PC-9 (cell line): ENCODE results near the gene CXorf66. TPM values are rescaled to one million over a fixed set of nuclear protein-coding genes. Genes with fewer than 3 reads are reported as not detected.
"Not testable (repeated sequence)": the region's sequence is repeated elsewhere in the genome, so short reads cannot be mapped to it uniquely, and the experiment has no call there.

Experiments used
- BruUV-seq: library from RNA; stranded (reverse); fragments of 400-500 nt; replicated peaks from 2 replicates; lab custom pipeline; 2021; lab: Mats Ljungman, UMichigan
- CTCF ChIA-PET: fragments of 300-600 bp; sonication (Branson Sonifier 250); formaldehyde crosslinking; loops from one replicate; lab custom pipeline; 2022; ENCODE audit warnings: antibody characterized with exemption; lab: Charles Lee
- POLR2A ChIA-PET: fragments of 300-600 bp; sonication (Branson Sonifier 250); formaldehyde crosslinking; loops from one replicate; lab custom pipeline; 2022; ENCODE audit warnings: antibody characterized with exemption; ENCODE audit not compliant: unreplicated experiment; lab: Charles Lee
- DNase-seq, 2 experiments: peaks; one replicate each; pipeline versions ENCODE4 v3.0.0 to v3.0.0-alpha.2; 2015 to 2022; ENCODE audit warnings: mixed read lengths in 1 of 2
- H2AFZ ChIP-seq: fragments of 200-600 bp; sonication (generic); 2 replicates; pipeline ENCODE4 v1.8.1; 2017; ENCODE audit warnings: antibody characterized with exemption
- H3F3A ChIP-seq: fragments of 200-600 bp; sonication (generic); 2 replicates; pipeline ENCODE4 v1.8.1; 2017; ENCODE audit warnings: antibody characterized with exemption, mild to moderate bottlenecking, low read depth; ENCODE audit not compliant: insufficient read depth
- H3K27ac ChIP-seq: fragments of 200-600 bp; sonication (generic); 2 replicates; pipeline ENCODE4 v1.6.1; 2016; ENCODE audit warnings: mixed run types
- H3K27me3 ChIP-seq: fragments of 200-600 bp; sonication (generic); 2 replicates; pipeline ENCODE4 v1.6.1; 2016; ENCODE audit warnings: low read depth, mixed run types; ENCODE audit not compliant: insufficient read depth
- H3K36me3 ChIP-seq: fragments of 200-600 bp; sonication (generic); 2 replicates; pipeline ENCODE4 v1.6.1; 2016; ENCODE audit warnings: low read depth, mixed run types
- H3K4me1 ChIP-seq: fragments of 200-600 bp; sonication (generic); replicated peaks from 2 replicates; pipeline ENCODE4 v1.6.1; 2016; ENCODE audit warnings: mixed run types; ENCODE audit not compliant: insufficient read depth
- H3K4me2 ChIP-seq: fragments of 200-600 bp; sonication (generic); 2 replicates; pipeline ENCODE4 v1.6.1; 2017; ENCODE audit warnings: mixed run types
- H3K4me3 ChIP-seq: fragments of 200-600 bp; sonication (generic); 2 replicates; pipeline ENCODE4 v1.6.1; 2016; ENCODE audit warnings: mixed run types
- H3K79me2 ChIP-seq: fragments of 200-600 bp; sonication (generic); 2 replicates; pipeline ENCODE4 v1.6.1; 2017; ENCODE audit warnings: low read depth, mixed run types
- H3K9me2 ChIP-seq: fragments of 200-600 bp; sonication (generic); 2 replicates; pipeline ENCODE4 v1.8.1; 2017; ENCODE audit warnings: mild to moderate bottlenecking; ENCODE audit not compliant: insufficient read depth
- H3K9me3 ChIP-seq: fragments of 200-600 bp; sonication (generic); 2 replicates; pipeline ENCODE4 v1.8.1; 2016; ENCODE audit warnings: low read depth; ENCODE audit not compliant: insufficient read depth
- H4K20me1 ChIP-seq: fragments of 200-600 bp; sonication (generic); 2 replicates; pipeline ENCODE4 v1.8.1; 2017; ENCODE audit not compliant: insufficient read depth
- EZH2 ChIP-seq: fragments of 200-600 bp; sonication (generic); IDR thresholded peaks from 2 replicates; pipeline ENCODE4 v1.8.0; 2017; ENCODE audit warnings: antibody characterized with exemption, low read depth
- intact Hi-C: fragments of 100-400 bp; cut with micrococcal nuclease; formaldehyde crosslinking; loops from one replicate; pipeline ENCODE4 v1.10.0; 2022; ENCODE audit not compliant: unreplicated experiment
- total RNA-seq: library from RNA; stranded (reverse); gene quantifications from 2 replicates; pipeline ENCODE4 v1.2.3, GENCODE V29; 2021
- TF ChIP-seq, protein P1 (sequence below): fragments of 200-600 bp; sonication (generic); conservative IDR thresholded peaks from 2 replicates; pipeline ENCODE4 v1.6.1; 2017; ENCODE audit warnings: mixed run types, antibody characterized with exemption, mild to moderate bottlenecking, moderate library complexity

Gene CXorf66
- total RNA-seq, 1 experiment from 2014 or later = not detected

- Histone ChIP-seq H3K4me2 (no peak overlapping the region), H3K4me1 (no peaks in the 10 kb centered on the region), H3K27ac (no peak overlapping the region), H3K79me2 (no peaks in the 10 kb centered on the region), H4K20me1 (no peaks in the 10 kb centered on the region), H3K27me3 (no peaks in the 10 kb centered on the region), H3F3A (no peaks in the 10 kb centered on the region), H3K36me3 (no peaks in the 10 kb centered on the region), H2AFZ (no peak overlapping the region), H3K4me3 (no peak overlapping the region), H3K9me3 (no peaks in the 10 kb centered on the region), H3K9me2 (no peaks in the 10 kb centered on the region)
- DNase-seq = no peak
- ChIA-PET CTCF (no interaction called here), POLR2A (no interaction called here)
- BruUV-seq = no TSS peak
- intact Hi-C loops = no loop called here
- TF ChIP-seq, protein P1, sequence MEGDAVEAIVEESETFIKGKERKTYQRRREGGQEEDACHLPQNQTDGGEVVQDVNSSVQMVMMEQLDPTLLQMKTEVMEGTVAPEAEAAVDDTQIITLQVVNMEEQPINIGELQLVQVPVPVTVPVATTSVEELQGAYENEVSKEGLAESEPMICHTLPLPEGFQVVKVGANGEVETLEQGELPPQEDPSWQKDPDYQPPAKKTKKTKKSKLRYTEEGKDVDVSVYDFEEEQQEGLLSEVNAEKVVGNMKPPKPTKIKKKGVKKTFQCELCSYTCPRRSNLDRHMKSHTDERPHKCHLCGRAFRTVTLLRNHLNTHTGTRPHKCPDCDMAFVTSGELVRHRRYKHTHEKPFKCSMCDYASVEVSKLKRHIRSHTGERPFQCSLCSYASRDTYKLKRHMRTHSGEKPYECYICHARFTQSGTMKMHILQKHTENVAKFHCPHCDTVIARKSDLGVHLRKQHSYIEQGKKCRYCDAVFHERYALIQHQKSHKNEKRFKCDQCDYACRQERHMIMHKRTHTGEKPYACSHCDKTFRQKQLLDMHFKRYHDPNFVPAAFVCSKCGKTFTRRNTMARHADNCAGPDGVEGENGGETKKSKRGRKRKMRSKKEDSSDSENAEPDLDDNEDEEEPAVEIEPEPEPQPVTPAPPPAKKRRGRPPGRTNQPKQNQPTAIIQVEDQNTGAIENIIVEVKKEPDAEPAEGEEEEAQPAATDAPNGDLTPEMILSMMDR = no peak
- TF ChIP-seq EZH2 = no peak
Observed at GRCh38 chrX:139924696-139925095, 40.6 kb downstream of the CXorf66 start.

- Histone ChIP-seq H3K27me3 (no peaks in the 10 kb centered on the region), H4K20me1 (no peaks in the 10 kb centered on the region), H3K27ac (no peak overlapping the region), H3K36me3 (no peaks in the 10 kb centered on the region), H3K4me3 (no peak overlapping the region), H2AFZ (no peak overlapping the region), H3K9me3 (no peaks in the 10 kb centered on the region), H3K4me1 (no peaks in the 10 kb centered on the region), H3F3A (no peaks in the 10 kb centered on the region), H3K79me2 (no peaks in the 10 kb centered on the region), H3K9me2 (no peaks in the 10 kb centered on the region), H3K4me2 (no peak overlapping the region)
- no peak for TF ChIP-seq EZH2
- TF ChIP-seq, protein P1 = no peak
- CTCF ChIA-PET = no interaction called here
- POLR2A ChIA-PET = no interaction called here
- intact Hi-C loops = no loop called here
- no peak for DNase-seq
- no TSS peak for BruUV-seq
Observed at GRCh38 chrX:139924069-139924695, 41.1 kb downstream of the CXorf66 start.

DNA sequence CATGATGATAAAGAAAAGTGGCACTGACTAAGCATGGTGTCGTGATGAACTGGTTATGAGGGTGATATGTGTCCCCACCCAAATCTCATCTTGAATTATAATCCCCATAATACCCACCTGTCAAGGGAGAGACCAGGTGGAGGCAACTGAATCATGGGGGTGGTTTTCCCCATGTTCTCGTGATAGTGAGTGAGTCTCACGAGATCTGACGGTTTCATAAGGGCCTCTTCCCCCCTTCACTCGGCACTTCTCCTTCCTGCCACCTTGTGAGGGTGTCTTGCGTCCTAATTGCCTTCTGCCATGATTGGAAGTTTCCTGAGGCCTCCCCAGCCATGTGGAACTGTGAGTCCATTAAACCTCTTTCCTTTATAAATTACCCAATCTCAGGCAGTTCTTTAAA lies 44.2 kb downstream of the CXorf66 start:
- H3K4me3 ChIP-seq, H3K9me2 ChIP-seq, CTCF ChIA-PET, POLR2A ChIA-PET, H3K36me3 ChIP-seq, H3F3A ChIP-seq, H3K4me2 ChIP-seq, H2AFZ ChIP-seq, H3K27ac ChIP-seq, H3K79me2 ChIP-seq, H3K27me3 ChIP-seq, H3K9me3 ChIP-seq, H4K20me1 ChIP-seq, BruUV-seq, H3K4me1 ChIP-seq, intact Hi-C loops, DNase-seq: not testable (repeated sequence)

DNA sequence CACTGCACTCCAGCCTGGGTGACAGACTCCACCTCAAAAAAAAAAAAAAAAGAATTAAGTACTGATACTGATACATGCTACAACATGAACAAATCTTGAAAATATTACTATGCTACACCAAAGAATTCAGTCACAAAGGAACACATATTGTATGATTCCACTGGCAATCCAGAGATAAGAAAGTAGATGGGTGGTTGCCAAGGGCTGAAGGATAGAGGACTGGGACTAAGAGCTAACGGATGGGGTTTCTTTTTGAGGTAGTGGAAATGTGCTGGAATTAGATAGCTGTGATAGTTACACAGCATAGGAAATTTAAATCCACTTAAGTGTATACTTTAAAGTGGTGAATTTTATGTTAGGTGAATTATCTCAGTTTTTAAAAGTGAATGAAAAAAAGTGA lies 45.0 kb downstream of the CXorf66 start:
- intact Hi-C loops = no loop called here
- H3K4me3 ChIP-seq = no peak overlapping the region
- POLR2A ChIA-PET = no interaction called here
- CTCF ChIA-PET = no interaction called here
- H4K20me1 ChIP-seq = no peaks in the 10 kb centered on the region
- no TSS peak for BruUV-seq
- TF ChIP-seq EZH2 = no peak
- TF ChIP-seq, protein P1 = no peak
- DNase-seq = no peak
- H3K9me2 ChIP-seq = no peaks in the 10 kb centered on the region
- no peak overlapping the region for H3K4me2 ChIP-seq
- no peaks in the 10 kb centered on the region for H3K4me1 ChIP-seq
- no peaks in the 10 kb centered on the region for H3K79me2 ChIP-seq
- H3K27ac ChIP-seq = no peak overlapping the region
- H3F3A ChIP-seq = no peaks in the 10 kb centered on the region
- H2AFZ ChIP-seq = no peak overlapping the region
- H3K36me3 ChIP-seq = no peaks in the 10 kb centered on the region
- no peaks in the 10 kb centered on the region for H3K27me3 ChIP-seq
- no peaks in the 10 kb centered on the region for H3K9me3 ChIP-seq
